ENCODE measurements around the gene C1orf159. TPM values are rescaled to one million over a fixed set of nuclear protein-coding genes. Genes with fewer than 3 reads are reported as not detected.
A peak's percentile ranks its signal among the peaks of the same experiment; 100 is the strongest.
"Not testable (repeated sequence)": the region's sequence is repeated elsewhere in the genome, so short reads cannot be mapped to it uniquely, and the experiment has no call there.

The C1orf159 gene
- polyA plus RNA-seq, 1 donor from 2014 or later: 31.5 TPM

GRCh38 chr1:1058088-1058905 lies 57.6 kb downstream of the C1orf159 start:
- Histone ChIP-seq H2AFZ (ENCODE audit: low read depth, low read length) (no peak overlapping the region), H3K4me2 (ENCODE audit: low read length) (no peak overlapping the region), H3K9me2 (ENCODE audit: insufficient read depth, low read length) (no peaks in the 10 kb centered on the region), H3K9me3 (ENCODE audit: low read length) (no peaks in the 10 kb centered on the region), H3K4me3 (ENCODE audit: low read length) (peak overlapping the region; percentile 63), H3K27ac (ENCODE audit: low read length) (no peak overlapping the region), H3K36me3 (ENCODE audit: insufficient read depth, low read length) (no peaks in the 10 kb centered on the region), H3K27me3 (ENCODE audit: insufficient read depth, low read depth, low read length) (peaks cover 23% of the 10 kb centered on the region), H3K79me2 (replicated peaks; ENCODE audit: insufficient read depth, low read length) (no peaks in the 10 kb centered on the region), H4K20me1 (ENCODE audit: insufficient read depth) (no peaks in the 10 kb centered on the region), H3K9ac (ENCODE audit: low read length) (no peak overlapping the region), H3F3A (ENCODE audit: insufficient read depth, low read length, poor library complexity, severe bottlenecking) (no peaks in the 10 kb centered on the region)
- TF ChIP-seq RAD21 (conservative IDR thresholded peaks at IDR 0.05): no peak
- no peak for TF ChIP-seq CTCF (IDR thresholded peaks at IDR 0.05; ENCODE audit: poor library complexity, severe bottlenecking)

GRCh38 chr1:1057769-1058087 lies 58.2 kb downstream of the C1orf159 start:
- not testable (repeated sequence) for H3K9me3 ChIP-seq (ENCODE audit: low read length); H3F3A ChIP-seq (ENCODE audit: insufficient read depth, low read length, poor library complexity, severe bottlenecking); H3K4me2 ChIP-seq (ENCODE audit: low read length); H3K79me2 ChIP-seq (replicated peaks; ENCODE audit: insufficient read depth, low read length); H3K27ac ChIP-seq (ENCODE audit: low read length); H3K4me3 ChIP-seq (ENCODE audit: low read length); H3K9me2 ChIP-seq (ENCODE audit: insufficient read depth, low read length); H3K9ac ChIP-seq (ENCODE audit: low read length); H2AFZ ChIP-seq (ENCODE audit: low read depth, low read length); H3K36me3 ChIP-seq (ENCODE audit: insufficient read depth, low read length); H4K20me1 ChIP-seq (ENCODE audit: insufficient read depth)
- peaks cover 23% of the 10 kb centered on the region for H3K27me3 ChIP-seq (ENCODE audit: insufficient read depth, low read depth, low read length)

- TF ChIP-seq RAD21 (conservative IDR thresholded peaks at IDR 0.05) (no peak), EP300 (conservative IDR thresholded peaks at IDR 0.05; ENCODE audit: poor library complexity, severe bottlenecking) (no peak), SMC3 (conservative IDR thresholded peaks at IDR 0.05; ENCODE audit: poor library complexity) (no peak), EZH2 (IDR thresholded peaks at IDR 0.05; ENCODE audit: borderline replicate concordance, insufficient read depth, low read length, poor library complexity, severe bottlenecking) (no peak), MXI1 (conservative IDR thresholded peaks at IDR 0.05; ENCODE audit: poor library complexity, severe bottlenecking) (no peak), REST (IDR thresholded peaks at IDR 0.05; ENCODE audit: borderline replicate concordance) (no peak), POLR2AphosphoS5 (IDR thresholded peaks at IDR 0.05) (no peak), TAF1 (IDR thresholded peaks at IDR 0.05; ENCODE audit: low read depth) (no peak)
- no peak overlapping the region for H3K4me2 ChIP-seq (ENCODE audit: low read length)
- no peaks in the 10 kb centered on the region for H4K20me1 ChIP-seq (ENCODE audit: insufficient read depth)
- H3K79me2 ChIP-seq (replicated peaks; ENCODE audit: insufficient read depth, low read length): no peaks in the 10 kb centered on the region
- H3K9me3 ChIP-seq (ENCODE audit: low read length): no peaks in the 10 kb centered on the region
- H3K4me3 ChIP-seq (ENCODE audit: low read length): no peak overlapping the region
- no peak overlapping the region for H3K27ac ChIP-seq (ENCODE audit: low read length)
- no peak overlapping the region for H2AFZ ChIP-seq (ENCODE audit: low read depth, low read length)
- H3K9me2 ChIP-seq (ENCODE audit: insufficient read depth, low read length): no peaks in the 10 kb centered on the region
- no peaks in the 10 kb centered on the region for H3F3A ChIP-seq (ENCODE audit: insufficient read depth, low read length, poor library complexity, severe bottlenecking)
- H3K36me3 ChIP-seq (ENCODE audit: insufficient read depth, low read length): no peaks in the 10 kb centered on the region
- H3K9ac ChIP-seq (ENCODE audit: low read length): no peak overlapping the region
- H3K27me3 ChIP-seq (ENCODE audit: insufficient read depth, low read depth, low read length): peaks cover 23% of the 10 kb centered on the region
Observed at GRCh38 chr1:1055841-1056736, 59.8 kb downstream of the C1orf159 start.

All from neural cell (in vitro differentiated cells).